ENCODE results near the gene HDAC4.

GRCh38 chr2:239192975-239193374, 207.8 kb downstream of the HDAC4 start:
- TF ChIP-seq CEBPB (IDR thresholded peaks at IDR 0.05; ENCODE audit: low read depth) = no peak
- TF ChIP-seq EZH2 (IDR thresholded peaks at IDR 0.05) = no peak
